Smooth muscle cell (in vitro differentiated cells): ENCODE data around the gene RNF128. TPM values are rescaled to one million over a fixed set of nuclear protein-coding genes. Genes with fewer than 3 reads are reported as not detected.
"Not testable (repeated sequence)": the region's sequence is repeated elsewhere in the genome, so short reads cannot be mapped to it uniquely, and the experiment has no call there.

Experiments
- DNase-seq: peaks from one replicate; lab custom pipeline; 2025; ENCODE audit not compliant: unreplicated experiment; lab: John Stamatoyannopoulos, UW
- H2AFZ ChIP-seq: fragments of 200-600 bp; sonication (generic); 2 replicates; pipeline ENCODE4 v1.6.0; 2016; ENCODE audit warnings: antibody characterized with exemption, low read depth, mild to moderate bottlenecking
- H3F3A ChIP-seq: fragments of 200-600 bp; sonication (generic); 2 replicates; pipeline ENCODE4 v1.6.0; 2017; ENCODE audit warnings: antibody characterized with exemption, low read depth
- H3K27ac ChIP-seq: fragments of 200-600 bp; sonication (generic); 2 replicates; pipeline ENCODE4 v1.5.1; 2016; ENCODE audit warnings: low read depth, mild to moderate bottlenecking
- H3K27me3 ChIP-seq: fragments of 200-600 bp; sonication (generic); 2 replicates; pipeline ENCODE4 v1.6.1; 2016; ENCODE audit warnings: low read depth, mild to moderate bottlenecking
- H3K36me3 ChIP-seq: fragments of 200-600 bp; sonication (generic); 2 replicates; pipeline ENCODE4 v1.5.1; 2016; ENCODE audit warnings: low read depth
- H3K4me1 ChIP-seq: fragments of 200-600 bp; sonication (generic); 2 replicates; pipeline ENCODE4 v1.5.1; 2016; ENCODE audit warnings: low read depth
- H3K4me2 ChIP-seq: fragments of 200-600 bp; sonication (generic); 2 replicates; pipeline ENCODE4 v1.6.0; 2016; ENCODE audit warnings: mild to moderate bottlenecking
- H3K4me3 ChIP-seq: fragments of 200-600 bp; sonication (generic); 2 replicates; pipeline ENCODE4 v1.5.1; 2016; ENCODE audit warnings: mild to moderate bottlenecking
- H3K79me2 ChIP-seq: fragments of 200-600 bp; sonication (generic); 2 replicates; pipeline ENCODE4 v1.6.0; 2016; ENCODE audit warnings: low read depth, mild to moderate bottlenecking
- H3K9ac ChIP-seq: fragments of 200-600 bp; sonication (generic); 2 replicates; pipeline ENCODE4 v1.6.0; 2016; ENCODE audit warnings: low read depth
- H3K9me3 ChIP-seq: fragments of 200-600 bp; sonication (generic); replicated peaks from 2 replicates; pipeline ENCODE4 v1.5.1; 2016; ENCODE audit warnings: low read depth
- H4K20me1 ChIP-seq: fragments of 200-600 bp; sonication (generic); 2 replicates; pipeline ENCODE4 v1.6.0; 2016; ENCODE audit warnings: low read depth
- WGBS: methylation state at CpG from one replicate; pipeline ENCODE4 v1.1.7; 2016; ENCODE audit warnings: low lambda C conversion rate; 5-methylcytosine and 5-hydroxymethylcytosine counted together
- polyA plus RNA-seq: library from polyadenylated mRNA; unstranded; fragments of >200 nt; fragmentation: Nextera tagmentation; extraction: Ambion mirVana; gene quantifications from 2 replicates; pipeline ENCODE4 v1.2.1, GENCODE V29; 2016
- total RNA-seq: library from RNA; depleted of rRNA; stranded (reverse); fragments of >200 nt; gene quantifications from 2 replicates; pipeline ENCODE4 v1.2.3, GENCODE V29; 2014
- TF ChIP-seq, protein P1 (sequence below): fragments of 200-600 bp; sonication (generic); IDR thresholded peaks from 2 replicates; pipeline ENCODE4 v1.5.1; 2017; ENCODE audit warnings: borderline replicate concordance, mild to moderate bottlenecking, antibody characterized with exemption; ENCODE audit not compliant: insufficient read depth, poor library complexity, severe bottlenecking

The RNF128 gene
- total and polyA plus RNA-seq, 2 experiments from 2014 or later: 13.6 to 22.2 TPM

DNA sequence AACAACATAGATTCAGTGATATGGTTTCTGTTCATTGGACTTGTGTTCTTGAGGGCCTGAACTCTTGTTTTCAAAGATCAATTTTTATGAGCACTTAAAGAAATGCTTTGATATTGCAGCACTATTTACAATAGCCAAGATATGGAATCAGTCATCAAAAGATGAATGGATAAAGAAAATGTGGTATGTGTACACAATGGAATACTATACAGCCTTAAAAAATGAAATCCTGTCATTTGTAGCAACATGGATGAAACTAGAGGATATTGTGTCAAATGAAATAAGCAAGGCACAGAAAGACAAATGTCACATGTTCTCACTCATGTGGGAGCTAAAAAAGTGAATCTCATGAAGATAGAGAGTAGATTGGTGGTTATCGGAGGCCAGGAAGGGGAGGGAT, 21.9 kb downstream of the RNF128 start:
- H3K27me3 ChIP-seq: no peaks in the 10 kb centered on the region
- H3K4me3 ChIP-seq: no peak overlapping the region
- no peak for DNase-seq
- whole genome bisulfite sequencing: 84% methylated on average over 1 of the region's 1 CpG
- no peak overlapping the region for H3K9ac ChIP-seq
- TF ChIP-seq, protein P1, sequence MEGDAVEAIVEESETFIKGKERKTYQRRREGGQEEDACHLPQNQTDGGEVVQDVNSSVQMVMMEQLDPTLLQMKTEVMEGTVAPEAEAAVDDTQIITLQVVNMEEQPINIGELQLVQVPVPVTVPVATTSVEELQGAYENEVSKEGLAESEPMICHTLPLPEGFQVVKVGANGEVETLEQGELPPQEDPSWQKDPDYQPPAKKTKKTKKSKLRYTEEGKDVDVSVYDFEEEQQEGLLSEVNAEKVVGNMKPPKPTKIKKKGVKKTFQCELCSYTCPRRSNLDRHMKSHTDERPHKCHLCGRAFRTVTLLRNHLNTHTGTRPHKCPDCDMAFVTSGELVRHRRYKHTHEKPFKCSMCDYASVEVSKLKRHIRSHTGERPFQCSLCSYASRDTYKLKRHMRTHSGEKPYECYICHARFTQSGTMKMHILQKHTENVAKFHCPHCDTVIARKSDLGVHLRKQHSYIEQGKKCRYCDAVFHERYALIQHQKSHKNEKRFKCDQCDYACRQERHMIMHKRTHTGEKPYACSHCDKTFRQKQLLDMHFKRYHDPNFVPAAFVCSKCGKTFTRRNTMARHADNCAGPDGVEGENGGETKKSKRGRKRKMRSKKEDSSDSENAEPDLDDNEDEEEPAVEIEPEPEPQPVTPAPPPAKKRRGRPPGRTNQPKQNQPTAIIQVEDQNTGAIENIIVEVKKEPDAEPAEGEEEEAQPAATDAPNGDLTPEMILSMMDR: no peak
- H3K36me3 ChIP-seq: no peaks in the 10 kb centered on the region
- no peaks in the 10 kb centered on the region for H3F3A ChIP-seq
- H3K9me3 ChIP-seq: peaks cover 3% of the 10 kb centered on the region
- H3K4me2 ChIP-seq: no peak overlapping the region
- no peaks in the 10 kb centered on the region for H4K20me1 ChIP-seq
- H3K27ac ChIP-seq: no peak overlapping the region
- H3K79me2 ChIP-seq: no peaks in the 10 kb centered on the region
- no peaks in the 10 kb centered on the region for H3K4me1 ChIP-seq
- no peak overlapping the region for H2AFZ ChIP-seq

DNA sequence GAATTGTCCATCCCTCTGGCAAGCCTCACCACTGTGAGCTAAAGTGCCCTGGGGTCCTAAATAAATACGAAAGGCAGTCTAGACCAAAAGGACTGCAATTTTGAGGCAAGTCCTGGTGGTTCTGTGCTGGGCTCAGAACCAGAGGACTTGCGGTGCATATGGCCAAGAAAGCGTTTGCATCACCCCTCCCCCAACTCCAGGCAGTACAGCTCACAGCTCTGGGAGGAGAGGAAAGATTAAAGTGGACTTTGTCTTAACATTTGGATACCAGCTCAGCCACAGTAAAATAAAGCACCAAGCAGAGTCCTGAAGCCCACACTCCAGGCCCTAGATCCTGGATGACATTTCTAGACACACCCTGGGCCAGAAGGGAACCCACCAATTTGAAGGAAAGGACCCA, 24.9 kb downstream of the RNF128 start:
- TF ChIP-seq, protein P1: no peak
- WGBS: 72% methylated on average over 3 of the region's 3 CpGs

DNA sequence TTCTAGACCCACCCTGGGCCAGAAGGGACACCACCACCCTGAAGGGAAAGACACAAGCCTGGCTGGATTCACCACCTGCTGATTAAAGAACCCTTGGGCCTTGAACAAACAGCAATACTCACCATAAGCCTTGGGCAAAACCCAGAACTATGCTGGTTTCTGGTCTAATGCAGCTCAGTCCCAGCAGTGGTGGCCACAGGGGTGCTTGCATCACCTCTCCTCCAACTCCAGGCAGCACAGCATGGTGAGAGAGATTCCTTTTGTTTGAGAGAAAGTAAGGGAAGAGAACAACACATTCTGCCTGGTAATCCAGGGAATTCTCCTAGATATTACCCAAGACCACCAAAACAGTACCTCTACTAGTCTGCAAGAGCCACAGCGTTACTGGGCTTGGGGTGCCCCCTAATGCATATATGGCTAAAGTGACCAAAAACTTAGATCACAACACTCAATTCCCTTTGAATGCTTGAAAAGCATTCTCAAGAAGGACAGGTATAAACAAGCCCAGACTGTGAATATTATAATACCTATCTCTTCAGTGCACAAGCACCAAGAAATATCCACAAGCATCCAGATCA, 25.7 kb downstream of the RNF128 start:
- Histone ChIP-seq H3K36me3 (no peaks in the 10 kb centered on the region), H3K79me2 (no peaks in the 10 kb centered on the region), H3K27ac (no peak overlapping the region), H2AFZ (no peak overlapping the region), H3F3A (no peaks in the 10 kb centered on the region), H3K4me3 (no peak overlapping the region), H3K9ac (no peak overlapping the region), H3K4me1 (no peaks in the 10 kb centered on the region), H4K20me1 (no peaks in the 10 kb centered on the region), H3K27me3 (no peaks in the 10 kb centered on the region), H3K4me2 (no peak overlapping the region), H3K9me3 (peaks cover 3% of the 10 kb centered on the region)
- WGBS: 68% methylated on average over 1 of the region's 1 CpG
- DNase-seq: no peak
- TF ChIP-seq, protein P1: peak; percentile 12

More for the DNA sequence above, 24.9 kb downstream of the RNF128 start:
- H3K27me3 ChIP-seq: no peaks in the 10 kb centered on the region
- H3K27ac ChIP-seq: no peak overlapping the region
- H3K4me2 ChIP-seq: no peak overlapping the region
- H4K20me1 ChIP-seq: no peaks in the 10 kb centered on the region
- H3K4me3 ChIP-seq: no peak overlapping the region
- no peaks in the 10 kb centered on the region for H3K36me3 ChIP-seq
- no peaks in the 10 kb centered on the region for H3K4me1 ChIP-seq
- H2AFZ ChIP-seq: no peak overlapping the region
- no peaks in the 10 kb centered on the region for H3F3A ChIP-seq
- peaks cover 3% of the 10 kb centered on the region for H3K9me3 ChIP-seq
- H3K9ac ChIP-seq: no peak overlapping the region
- DNase-seq: no peak
- no peaks in the 10 kb centered on the region for H3K79me2 ChIP-seq

DNA sequence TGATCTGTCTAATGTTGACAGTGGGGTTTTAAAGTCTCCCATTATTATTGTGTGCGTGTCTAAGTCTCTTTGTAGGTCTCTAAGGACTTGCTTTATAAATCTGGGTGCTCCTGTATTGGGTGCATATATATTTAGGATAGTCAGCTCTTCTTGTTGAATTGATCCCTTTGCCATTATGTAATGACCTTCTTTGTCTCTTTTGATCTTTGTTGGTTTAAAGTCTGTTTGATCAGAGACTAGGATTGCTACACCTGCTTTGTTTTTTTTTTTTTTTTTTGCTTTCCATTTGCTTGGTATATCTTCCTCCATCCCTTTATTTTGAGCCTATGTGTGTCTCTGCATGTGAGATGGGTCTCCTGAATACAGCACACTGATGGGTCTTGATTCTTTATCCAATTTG, 42.8 kb downstream of the RNF128 start:
- H3K27me3 ChIP-seq, DNase-seq, H3K4me1 ChIP-seq, H3F3A ChIP-seq, H3K9ac ChIP-seq, H3K4me2 ChIP-seq, H3K27ac ChIP-seq, H3K36me3 ChIP-seq, H3K79me2 ChIP-seq, H2AFZ ChIP-seq, H3K9me3 ChIP-seq, H3K4me3 ChIP-seq, H4K20me1 ChIP-seq: not testable (repeated sequence)
- WGBS: 53% methylated on average over 1 of the region's 1 CpG
